ENCODE results near the gene LCTL. TPM values are rescaled to one million over a fixed set of nuclear protein-coding genes. Genes with fewer than 3 reads are reported as not detected.
A peak's percentile ranks its signal among the peaks of the same experiment; 100 is the strongest.

The LCTL gene
- total RNA-seq, 1 experiment from 2014 or later: 1.3 TPM

GRCh38 chr15:66586155-66586976, 20.6 kb upstream of the LCTL start:
- Histone ChIP-seq H3K27ac (no peak overlapping the region), H3K4me3 (no peak overlapping the region), H3K36me3 (no peaks in the 10 kb centered on the region), H3K9me3 (replicated peaks) (no peaks in the 10 kb centered on the region), H3K4me1 (replicated peaks) (no peaks in the 10 kb centered on the region; the same call in 1 of the 2 replicates), H3K27me3 (replicated peaks) (no peaks in the 10 kb centered on the region)
- no peak for DNase-seq (ENCODE audit: low read depth in 1 of 2, low spot score in 2 of 2)

GRCh38 chr15:66581972-66582537, 16.3 kb upstream of the LCTL start:
- Histone ChIP-seq H3K4me3 (no peak overlapping the region), H3K4me1 (replicated peaks) (peaks cover 22% of the 10 kb centered on the region), H3K9me3 (replicated peaks) (no peaks in the 10 kb centered on the region; the same call in 1 of the 2 replicates), H3K27me3 (replicated peaks) (no peaks in the 10 kb centered on the region), H3K27ac (no peak overlapping the region), H3K36me3 (no peaks in the 10 kb centered on the region)
- no peak for DNase-seq (ENCODE audit: low read depth in 1 of 2, low spot score in 2 of 2)

- Histone ChIP-seq H3K4me1 (replicated peaks) (peaks cover 22% of the 10 kb centered on the region), H3K27ac (0 out of 2 replicates have a peak overlapping the region, but pooled peaks have one; percentile 2), H3K9me3 (replicated peaks) (no peaks in the 10 kb centered on the region; the same call in 1 of the 2 replicates), H3K36me3 (no peaks in the 10 kb centered on the region), H3K27me3 (replicated peaks) (no peaks in the 10 kb centered on the region), H3K4me3 (no peak overlapping the region)
- peak; percentile 43 to 53 for DNase-seq (ENCODE audit: low read depth in 1 of 2, low spot score in 2 of 2)
Measured at GRCh38 chr15:66580643-66581042, 14.8 kb upstream of the LCTL start.

- Histone ChIP-seq H3K4me1 (replicated peaks) (peaks cover 22% of the 10 kb centered on the region), H3K27me3 (replicated peaks) (no peaks in the 10 kb centered on the region), H3K9me3 (replicated peaks) (no peaks in the 10 kb centered on the region; the same call in 1 of the 2 replicates), H3K4me3 (no peak overlapping the region), H3K36me3 (no peaks in the 10 kb centered on the region), H3K27ac (peak overlapping the region; percentile 50)
- peak in 1 of 2 experiments; percentile 54 for DNase-seq (ENCODE audit: low read depth in 1 of 2, low spot score in 2 of 2)
Measured at GRCh38 chr15:66578286-66578875, 12.6 kb upstream of the LCTL start.

GRCh38 chr15:66574596-66574950, 8.8 kb upstream of the LCTL start:
- DNase-seq (ENCODE audit: low read depth in 1 of 2, low spot score in 2 of 2): no peak
- H3K27ac ChIP-seq: no peak overlapping the region

GRCh38 chr15:66573719-66574595, 8.2 kb upstream of the LCTL start:
- no peak overlapping the region for H3K27ac ChIP-seq
- H3K9me3 ChIP-seq (replicated peaks): no peaks in the 10 kb centered on the region; the same call in 1 of the 2 replicates
- no peaks in the 10 kb centered on the region for H3K27me3 ChIP-seq (replicated peaks)
- peaks cover 10% of the 10 kb centered on the region for H3K4me1 ChIP-seq (replicated peaks)
- H3K4me3 ChIP-seq: no peak overlapping the region
- H3K36me3 ChIP-seq: no peaks in the 10 kb centered on the region
- DNase-seq (ENCODE audit: low read depth in 1 of 2, low spot score in 2 of 2): no peak

More at GRCh38 chr15:66574596-66574950, 8.8 kb upstream of the LCTL start:
- Histone ChIP-seq H3K4me3 (no peak overlapping the region), H3K9me3 (replicated peaks) (no peaks in the 10 kb centered on the region; the same call in 1 of the 2 replicates), H3K36me3 (no peaks in the 10 kb centered on the region), H3K4me1 (replicated peaks) (peaks cover 10% of the 10 kb centered on the region), H3K27me3 (replicated peaks) (no peaks in the 10 kb centered on the region)

GRCh38 chr15:66573348-66573718, 7.5 kb upstream of the LCTL start:
- no peaks in the 10 kb centered on the region for H3K27me3 ChIP-seq (replicated peaks)
- no peak overlapping the region for H3K4me3 ChIP-seq
- H3K4me1 ChIP-seq (replicated peaks): peaks cover 6% of the 10 kb centered on the region
- no peaks in the 10 kb centered on the region for H3K36me3 ChIP-seq
- DNase-seq (ENCODE audit: low read depth in 1 of 2, low spot score in 2 of 2): no peak
- H3K9me3 ChIP-seq (replicated peaks): no peaks in the 10 kb centered on the region
- H3K27ac ChIP-seq: no peak overlapping the region

GRCh38 chr15:66572146-66572545, 6.3 kb upstream of the LCTL start:
- no peaks in the 10 kb centered on the region for H3K27me3 ChIP-seq (replicated peaks)

GRCh38 chr15:66570842-66571478, 5.2 kb upstream of the LCTL start:
- no peak for DNase-seq (ENCODE audit: low read depth in 1 of 2, low spot score in 2 of 2)
- Histone ChIP-seq H3K4me1 (replicated peaks) (peaks cover 13% of the 10 kb centered on the region), H3K27me3 (replicated peaks) (no peaks in the 10 kb centered on the region), H3K4me3 (no peak overlapping the region), H3K9me3 (replicated peaks) (no peaks in the 10 kb centered on the region), H3K36me3 (no peaks in the 10 kb centered on the region), H3K27ac (no peak overlapping the region)

More at GRCh38 chr15:66572146-66572545, 6.3 kb upstream of the LCTL start:
- no peak overlapping the region for H3K27ac ChIP-seq
- H3K4me3 ChIP-seq: no peak overlapping the region
- no peaks in the 10 kb centered on the region for H3K36me3 ChIP-seq
- H3K9me3 ChIP-seq (replicated peaks): no peaks in the 10 kb centered on the region
- DNase-seq (ENCODE audit: low read depth in 1 of 2, low spot score in 2 of 2): no peak
- H3K4me1 ChIP-seq (replicated peaks): peaks cover 1% of the 10 kb centered on the region

GRCh38 chr15:66570327-66570726, 4.5 kb upstream of the LCTL start:
- H3K9me3 ChIP-seq (replicated peaks): no peaks in the 10 kb centered on the region
- peaks cover 20% of the 10 kb centered on the region for H3K4me1 ChIP-seq (replicated peaks)
- no peaks in the 10 kb centered on the region for H3K27me3 ChIP-seq (replicated peaks)
- no peak overlapping the region for H3K4me3 ChIP-seq
- no peak overlapping the region for H3K27ac ChIP-seq
- H3K36me3 ChIP-seq: no peaks in the 10 kb centered on the region
- no peak for DNase-seq (ENCODE audit: low read depth in 1 of 2, low spot score in 2 of 2)

GRCh38 chr15:66569461-66570137, 3.8 kb upstream of the LCTL start:
- no peak for DNase-seq (ENCODE audit: low read depth in 1 of 2, low spot score in 2 of 2)
- H3K27ac ChIP-seq: no peak overlapping the region
- no peak overlapping the region for H3K4me3 ChIP-seq

GRCh38 chr15:66567897-66568296, 2.1 kb upstream of the LCTL start:
- H3K36me3 ChIP-seq: no peaks in the 10 kb centered on the region
- no peak for DNase-seq (ENCODE audit: low read depth in 1 of 2, low spot score in 2 of 2)
- no peaks in the 10 kb centered on the region for H3K27me3 ChIP-seq (replicated peaks)
- H3K4me1 ChIP-seq (replicated peaks): peaks cover 21% of the 10 kb centered on the region
- no peak overlapping the region for H3K4me3 ChIP-seq
- no peak overlapping the region for H3K27ac ChIP-seq
- no peaks in the 10 kb centered on the region for H3K9me3 ChIP-seq (replicated peaks)

More at GRCh38 chr15:66569461-66570137, 3.8 kb upstream of the LCTL start:
- H3K27me3 ChIP-seq (replicated peaks): no peaks in the 10 kb centered on the region
- H3K4me1 ChIP-seq (replicated peaks): peaks cover 21% of the 10 kb centered on the region
- H3K36me3 ChIP-seq: no peaks in the 10 kb centered on the region
- no peaks in the 10 kb centered on the region for H3K9me3 ChIP-seq (replicated peaks)

All from SJSA1 (cell line).